Body of pancreas (tissue), 4 donors: ENCODE results near the gene SRD5A1.

Experiments
- POLR2A ChIP-seq, 3 donors: fragments of 450-650 bp; IDR thresholded peaks; one replicate each; pipeline ENCODE4 v1.6.1; 2016; ENCODE audit warnings: antibody characterized with exemption in 3 of 3, mild to moderate bottlenecking in 2 of 3
- TF ChIP-seq, protein P1 (sequence below), 7 experiments: fragments of 450-650 bp in 4 of 7; fragments of 200-600 bp in 3 of 7; sonication (generic) in 3 of 7; IDR thresholded peaks; one replicate each; pipeline ENCODE4 v1.5.1; 2016 to 2019; ENCODE audit warnings: antibody characterized with exemption in 7 of 7

DNA sequence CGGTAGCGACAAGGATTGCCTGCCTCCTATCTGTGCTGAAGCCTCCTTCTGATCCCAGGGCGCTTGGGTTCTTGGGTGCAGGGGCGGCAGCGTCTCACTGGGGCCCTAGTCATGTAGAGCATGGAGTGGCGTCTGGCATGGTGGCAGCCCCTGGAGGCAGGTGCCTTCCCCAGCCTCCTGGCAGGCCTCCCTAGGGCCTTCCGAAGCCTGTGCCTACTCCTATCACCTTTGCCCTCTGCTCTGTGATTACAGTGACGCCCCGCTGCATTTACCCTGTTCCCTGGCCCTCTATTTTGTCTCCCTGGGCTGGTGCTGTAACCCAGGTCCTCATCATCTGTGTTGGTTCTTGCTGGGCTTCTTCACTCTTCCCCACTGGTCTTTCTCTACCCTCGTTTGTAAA is 3.8 kb downstream of the SRD5A1 start:
- TF ChIP-seq, protein P1, sequence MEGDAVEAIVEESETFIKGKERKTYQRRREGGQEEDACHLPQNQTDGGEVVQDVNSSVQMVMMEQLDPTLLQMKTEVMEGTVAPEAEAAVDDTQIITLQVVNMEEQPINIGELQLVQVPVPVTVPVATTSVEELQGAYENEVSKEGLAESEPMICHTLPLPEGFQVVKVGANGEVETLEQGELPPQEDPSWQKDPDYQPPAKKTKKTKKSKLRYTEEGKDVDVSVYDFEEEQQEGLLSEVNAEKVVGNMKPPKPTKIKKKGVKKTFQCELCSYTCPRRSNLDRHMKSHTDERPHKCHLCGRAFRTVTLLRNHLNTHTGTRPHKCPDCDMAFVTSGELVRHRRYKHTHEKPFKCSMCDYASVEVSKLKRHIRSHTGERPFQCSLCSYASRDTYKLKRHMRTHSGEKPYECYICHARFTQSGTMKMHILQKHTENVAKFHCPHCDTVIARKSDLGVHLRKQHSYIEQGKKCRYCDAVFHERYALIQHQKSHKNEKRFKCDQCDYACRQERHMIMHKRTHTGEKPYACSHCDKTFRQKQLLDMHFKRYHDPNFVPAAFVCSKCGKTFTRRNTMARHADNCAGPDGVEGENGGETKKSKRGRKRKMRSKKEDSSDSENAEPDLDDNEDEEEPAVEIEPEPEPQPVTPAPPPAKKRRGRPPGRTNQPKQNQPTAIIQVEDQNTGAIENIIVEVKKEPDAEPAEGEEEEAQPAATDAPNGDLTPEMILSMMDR (IDR thresholded peaks at IDR 0.05): no peak
- TF ChIP-seq POLR2A (IDR thresholded peaks at IDR 0.05): no peak
